ENCODE measurements around the gene CFAP100.

GRCh38 chr3:126468028-126468891 is 73.6 kb downstream of the CFAP100 start:
- TF ChIP-seq CTCF (conservative IDR thresholded peaks at IDR 0.05; ENCODE audit: low read depth, low read length) (no peak), EZH2 (IDR thresholded peaks at IDR 0.05; ENCODE audit: low read length, unreplicated experiment) (no peak), EZH2phosphoT487 (IDR thresholded peaks at IDR 0.05; ENCODE audit: borderline replicate concordance, low read length) (no peak)

All from PC-3 (cell line).